ENCODE results near the gene CACNA2D1.
"Not testable (repeated sequence)": the region's sequence is repeated elsewhere in the genome, so short reads cannot be mapped to it uniquely, and the experiment has no call there.

Gene CACNA2D1

DNA sequence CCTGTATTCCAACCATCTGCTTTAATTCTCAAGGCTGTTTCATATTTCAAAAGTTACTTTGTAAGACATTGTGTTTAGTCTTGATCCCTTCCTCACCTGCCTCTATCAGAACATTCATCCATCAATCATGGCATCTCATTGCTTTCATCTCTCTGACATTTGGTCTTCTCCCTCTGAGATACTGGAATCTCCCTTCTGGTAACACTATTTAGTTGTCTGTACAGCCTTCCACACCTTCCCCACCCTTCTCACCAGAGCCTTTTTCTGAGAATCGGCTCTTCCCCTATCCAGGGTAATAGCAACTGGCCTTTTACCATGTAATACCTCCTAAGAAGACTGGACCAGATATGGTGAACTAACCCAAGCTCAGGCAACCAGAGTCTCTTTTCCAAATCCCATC is 10.1 kb downstream of the CACNA2D1 start:
- no peak for DNase-seq

GRCh38 chr7:82432743-82433142 is 10.8 kb downstream of the CACNA2D1 start:
- DNase-seq = not testable (repeated sequence)

- no peak for DNase-seq
These were observed 12.8 kb downstream of the CACNA2D1 start for GRCh38 chr7:82430500-82431465.

- no peak for DNase-seq
These were observed 14.2 kb downstream of the CACNA2D1 start for GRCh38 chr7:82429408-82429807.

DNA sequence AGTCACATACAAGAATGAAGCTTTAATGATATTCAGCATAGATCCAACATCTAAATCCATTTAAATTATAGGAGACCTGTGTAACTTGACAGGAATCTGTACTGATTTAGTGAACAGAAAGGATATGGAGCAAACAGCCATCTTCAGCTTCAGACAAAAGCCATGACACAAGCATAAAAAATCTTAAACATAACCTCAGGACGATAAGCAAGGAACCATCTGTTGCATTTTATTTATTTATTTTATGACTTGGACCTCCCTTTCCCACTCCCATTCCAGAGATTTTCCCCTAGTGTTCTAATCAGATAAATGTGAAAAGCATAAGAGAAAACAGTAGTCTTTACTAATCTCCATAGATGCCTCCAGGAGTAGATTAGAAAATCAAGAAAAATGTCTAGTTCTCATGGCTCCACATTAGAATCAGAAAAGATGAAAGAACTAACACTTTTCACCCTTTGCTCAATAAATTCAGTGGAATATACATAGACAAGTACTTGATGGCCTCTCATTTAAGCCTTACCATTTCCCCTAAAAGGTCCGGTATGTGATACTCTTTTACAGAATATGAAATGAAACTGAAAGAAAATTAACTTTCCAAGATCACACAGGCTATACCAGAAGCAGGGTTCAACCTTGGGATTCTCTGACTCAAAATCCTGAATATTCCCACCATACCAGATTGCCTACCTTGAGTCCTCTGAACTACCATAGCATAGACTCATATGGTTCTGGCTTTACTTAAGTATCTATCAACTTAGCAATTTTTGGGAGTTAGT is 15.2 kb downstream of the CACNA2D1 start:
- no peak for DNase-seq

DNA sequence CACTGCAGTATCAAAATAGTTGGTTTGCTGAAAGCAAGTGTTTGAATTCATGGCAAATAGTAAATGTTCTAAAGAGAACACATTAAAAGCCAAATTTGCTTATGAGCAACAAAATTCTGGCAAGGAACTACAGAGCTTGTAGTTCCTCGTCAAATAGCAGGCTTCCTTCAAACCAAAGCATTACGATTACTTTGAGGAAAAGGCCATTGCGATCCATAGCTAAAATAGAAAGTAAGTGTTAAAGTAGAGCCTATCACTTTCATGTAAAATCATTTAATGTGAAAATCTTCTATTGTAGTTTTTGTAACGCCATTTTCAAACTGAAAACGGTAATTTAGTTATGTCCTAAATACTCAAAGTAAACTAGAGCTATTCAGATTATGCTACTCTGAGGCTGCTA is 20.1 kb downstream of the CACNA2D1 start:
- no peak for DNase-seq

DNA sequence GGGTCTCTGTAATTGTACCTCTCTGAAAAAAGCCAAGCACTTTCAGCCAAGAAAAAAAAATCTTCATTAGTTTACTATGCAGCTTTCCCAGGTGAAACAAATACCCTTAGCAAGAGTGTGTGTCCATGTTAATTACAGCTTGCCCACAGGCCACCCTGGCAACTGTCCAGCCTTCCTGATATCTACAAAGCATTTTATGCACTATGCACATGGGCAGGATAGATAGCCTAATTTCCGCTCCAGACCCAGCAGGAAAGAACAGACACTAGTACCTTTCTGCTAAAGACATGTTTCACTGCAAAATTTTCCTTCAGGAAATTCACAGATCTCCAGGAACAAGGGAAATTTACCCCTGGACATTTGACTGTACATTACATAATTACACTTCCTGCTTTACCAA is 24.4 kb downstream of the CACNA2D1 start:
- DNase-seq = no peak

DNA sequence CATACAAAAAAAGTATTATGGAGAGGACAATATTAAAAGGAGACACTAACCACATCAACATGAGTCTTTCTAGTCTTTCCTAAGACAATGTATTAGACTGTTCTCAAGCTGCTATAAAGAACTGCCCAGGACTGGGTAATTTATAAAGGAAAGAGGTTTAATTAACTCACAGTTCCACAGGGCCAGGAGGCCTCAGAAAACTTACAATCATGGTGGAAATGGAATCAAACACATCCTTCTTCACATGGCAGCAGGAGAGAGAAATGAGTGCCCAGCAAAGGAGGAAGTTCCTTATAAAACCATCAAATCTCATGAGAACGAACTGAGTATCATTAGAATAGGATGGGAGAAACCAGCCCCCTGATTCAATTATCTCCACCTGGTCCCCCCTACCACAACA is 25.7 kb downstream of the CACNA2D1 start:
- no peak for DNase-seq

- DNase-seq = no peak
These were observed 27.2 kb downstream of the CACNA2D1 start for GRCh38 chr7:82416402-82416801.

DNA sequence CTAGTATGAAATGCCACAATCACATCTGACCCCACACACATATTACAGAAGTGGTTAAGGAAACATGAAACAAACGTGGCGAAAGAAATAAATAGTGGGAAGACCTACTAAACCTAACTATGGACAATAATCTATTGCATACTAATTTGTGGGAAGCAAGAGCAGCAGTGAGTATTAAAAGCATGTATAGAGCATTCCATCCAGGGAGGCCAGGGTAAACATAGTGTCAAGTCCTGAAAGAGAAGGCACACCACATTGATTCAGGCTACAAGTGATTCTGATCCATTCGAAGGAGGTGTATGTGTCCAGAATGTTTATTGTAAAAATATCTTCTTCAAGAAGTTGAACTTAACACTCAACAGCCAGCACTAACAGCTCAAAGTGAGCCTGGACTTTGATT is 29.2 kb downstream of the CACNA2D1 start:
- no peak for DNase-seq

DNA sequence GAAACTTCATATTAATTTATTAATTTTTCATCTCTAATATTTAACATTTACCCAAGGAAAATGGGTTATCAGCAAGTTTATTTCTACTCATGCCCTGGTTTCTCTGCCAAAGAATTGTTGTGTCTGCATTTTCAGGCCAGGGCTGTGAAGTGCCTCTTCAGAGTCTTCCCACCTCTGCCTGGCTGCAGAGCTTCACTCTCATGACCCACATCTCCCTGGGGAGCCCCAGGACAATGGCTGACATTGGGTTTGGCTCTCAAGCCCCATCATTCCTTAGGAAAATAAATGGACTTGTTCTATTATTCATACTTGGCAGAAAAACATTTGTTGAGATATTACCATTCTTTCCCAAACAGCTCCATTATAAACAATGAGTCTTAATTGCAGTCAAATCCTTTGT is 30.3 kb downstream of the CACNA2D1 start:
- no peak for DNase-seq

- no peak for DNase-seq
These were observed 31.8 kb downstream of the CACNA2D1 start for GRCh38 chr7:82411732-82412131.

DNA sequence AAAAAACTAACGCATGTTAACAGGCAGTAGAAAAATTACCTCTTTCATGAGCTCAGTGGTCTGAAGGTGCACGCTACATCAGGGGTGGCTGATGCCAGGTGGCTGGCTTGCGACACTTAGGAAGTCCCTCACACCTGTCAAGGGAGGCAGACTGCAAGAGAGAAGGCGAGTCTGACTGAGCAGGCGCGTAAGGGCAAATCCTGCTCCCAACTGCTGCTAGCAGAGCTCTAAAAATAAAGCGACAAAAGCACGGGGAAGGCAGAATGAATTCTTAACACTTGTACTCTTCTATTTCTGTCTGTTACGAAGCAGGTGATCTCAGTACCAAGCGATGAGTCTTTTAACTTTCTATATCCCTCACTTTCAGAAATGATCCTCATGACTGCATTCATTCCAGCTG is 33.1 kb downstream of the CACNA2D1 start:
- DNase-seq = no peak

DNA sequence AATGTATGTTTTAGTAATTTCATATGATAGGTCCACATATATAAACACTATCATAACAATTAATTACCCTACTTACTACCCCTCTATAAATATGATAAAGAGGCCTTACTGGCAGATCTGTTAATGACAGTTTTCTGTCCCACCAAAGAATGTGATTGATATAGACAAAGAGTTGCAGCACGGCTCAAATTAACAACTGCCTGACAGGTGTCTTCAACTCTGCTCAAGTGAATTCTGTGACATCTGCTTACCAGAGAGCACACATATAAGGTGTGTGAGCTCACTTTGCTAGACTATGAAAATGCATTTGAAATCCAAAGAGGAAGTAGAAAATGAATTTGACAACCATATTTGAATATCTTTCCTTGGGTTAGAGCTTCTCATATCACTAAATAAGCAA is 36.6 kb downstream of the CACNA2D1 start:
- no peak for DNase-seq

DNA sequence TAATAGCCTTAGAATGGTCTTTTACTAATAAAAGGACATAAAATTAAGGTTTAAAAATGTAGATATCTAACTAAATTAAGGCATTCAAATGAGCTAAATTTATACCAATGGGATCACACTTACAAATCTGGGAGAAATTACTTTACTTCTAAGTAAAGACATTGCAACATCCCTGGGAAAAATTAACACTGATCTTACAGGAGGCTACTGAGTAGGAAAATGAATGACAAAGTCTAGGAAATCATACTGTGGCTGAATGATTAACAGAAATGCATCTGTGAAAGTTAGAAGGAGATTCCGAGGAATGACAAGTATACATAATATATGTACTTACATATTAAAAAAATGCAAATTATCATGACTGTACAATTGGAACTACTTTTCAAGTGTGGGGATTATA is 38.3 kb downstream of the CACNA2D1 start:
- DNase-seq = no peak

- no peak for DNase-seq
These were observed 38.9 kb downstream of the CACNA2D1 start for GRCh38 chr7:82404652-82405051.

DNA sequence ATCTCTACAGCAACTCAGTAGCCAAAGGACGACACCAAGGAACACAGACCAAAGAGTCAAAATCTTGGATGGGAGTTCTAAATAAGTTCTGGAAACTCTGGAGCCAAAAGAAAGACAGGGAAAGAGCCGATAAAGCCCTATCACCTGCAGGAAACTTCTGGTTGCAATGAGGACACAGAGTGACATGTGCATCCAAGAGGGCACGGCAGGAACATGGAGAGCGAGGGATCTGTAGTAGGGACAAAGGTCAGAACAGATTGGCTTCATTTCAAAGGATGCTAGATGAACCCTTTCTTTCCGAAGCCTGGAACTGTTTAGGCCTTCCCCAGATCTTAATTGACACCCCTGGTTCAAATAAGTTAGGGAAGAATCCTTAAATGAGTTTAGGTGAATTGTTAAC is 39.5 kb downstream of the CACNA2D1 start:
- no peak for DNase-seq

GRCh38 chr7:82397879-82398524 is 45.6 kb downstream of the CACNA2D1 start:
- DNase-seq = no peak

- no peak for DNase-seq
These were observed 47.2 kb downstream of the CACNA2D1 start for GRCh38 chr7:82396343-82396742.

DNA sequence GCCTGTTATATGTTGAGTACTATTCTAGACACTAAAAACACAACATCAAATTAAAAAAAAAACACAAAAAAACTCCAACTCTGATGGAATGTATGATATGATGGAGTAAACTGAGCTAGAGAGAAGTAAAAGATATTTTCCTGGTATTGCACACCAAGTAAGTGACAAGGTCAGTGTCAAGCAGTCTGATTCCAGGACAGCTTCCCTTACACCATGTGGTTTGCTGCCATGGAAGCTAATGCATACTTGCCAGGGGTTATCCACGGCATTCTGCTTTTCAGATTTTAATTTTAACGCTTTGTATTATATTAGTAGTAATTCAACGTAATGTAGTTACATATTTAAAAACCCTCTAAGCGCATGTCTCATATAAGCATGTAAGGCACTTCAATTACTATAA is 48.4 kb downstream of the CACNA2D1 start:
- DNase-seq = no peak

DNA sequence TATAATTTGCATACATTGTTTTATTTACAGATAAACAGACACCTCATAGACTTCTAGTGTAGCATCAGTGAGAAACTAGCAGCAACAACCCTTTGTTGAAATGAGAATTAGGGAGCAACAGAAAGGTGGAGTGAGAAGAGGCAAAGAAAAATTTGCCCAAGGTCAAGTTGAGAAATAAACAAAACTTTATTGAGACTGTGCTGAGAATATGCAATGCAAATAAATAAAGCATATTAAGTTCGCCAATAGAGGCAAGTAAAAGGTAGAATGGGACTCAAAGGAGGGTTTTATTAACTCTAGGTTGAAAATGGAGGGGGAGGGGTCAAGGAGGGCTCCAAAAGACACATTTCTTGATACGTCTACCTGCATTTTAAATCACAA is 49.7 kb downstream of the CACNA2D1 start:
- DNase-seq = no peak

GRCh38 chr7:82393076-82393839 is 50.3 kb downstream of the CACNA2D1 start:
- DNase-seq = no peak

DNA sequence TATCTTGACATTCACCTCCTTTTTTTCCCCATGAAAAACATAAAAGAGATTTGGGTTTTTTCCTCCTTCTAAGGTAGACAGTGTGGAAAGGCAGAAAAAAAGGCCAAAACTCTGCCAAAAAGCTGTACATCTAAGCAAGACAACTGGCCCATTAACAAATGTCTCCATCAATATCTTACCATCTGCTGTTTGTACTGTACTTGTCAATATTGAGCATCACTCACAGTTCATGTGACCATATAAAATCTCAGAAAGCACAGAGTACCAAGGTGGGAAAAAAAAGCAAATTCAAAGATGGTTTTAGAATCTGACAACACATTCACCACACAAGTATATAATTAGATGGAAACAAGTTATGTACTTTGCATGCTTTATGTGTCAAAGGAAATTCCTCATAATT is 52.6 kb downstream of the CACNA2D1 start:
- DNase-seq = peak; percentile 13 to 69
